ENCODE results near the gene CDKN2B-AS1. TPM values are rescaled to one million over a fixed set of nuclear protein-coding genes. Genes with fewer than 3 reads are reported as not detected.

Gene CDKN2B-AS1
- total and polyA plus RNA-seq, 5 donors from 2014 or later: 0.36 to 1.1 (median 0.99) TPM; not detected in 2

GRCh38 chr9:22010866-22011625 lies 16.5 kb downstream of the CDKN2B-AS1 start:
- Histone ChIP-seq H3K36me3 (ENCODE audit: control insufficient read depth, insufficient read depth, low read length) (no peaks in the 10 kb centered on the region), H3K4me1 (ENCODE audit: control insufficient read depth, insufficient read depth, low read length, poor library complexity, severe bottlenecking) (peaks cover 18% of the 10 kb centered on the region), H3K27me3 (ENCODE audit: control insufficient read depth, insufficient read depth, low read length) (peaks cover 28% of the 10 kb centered on the region), H3K9me3 (ENCODE audit: control insufficient read depth in 2 of 2, low read length in 2 of 2) (no peaks in the 10 kb centered on the region), H3K4me3 (ENCODE audit: low read depth, low read length) (no peak overlapping the region), H3K27ac (ENCODE audit: insufficient read depth, low read length, poor library complexity, severe bottlenecking) (no peak overlapping the region)
- peaks cover 5 to 27% (median 11%) of the 10 kb centered on the region in 4 donors for H3K4me1 Mint-ChIP-seq
- DNase-seq: peak in 1 of 3 donors; percentile 23
- H3K9me3 Mint-ChIP-seq: peaks cover 0 to 8% (median 0%) of the 10 kb centered on the region in 7 donors
- ATAC-seq (ENCODE audit: low read depth in 2 of 2): no peak
- H3K27me3 Mint-ChIP-seq: peaks cover 41% of the 10 kb centered on the region
- H3K4me3 Mint-ChIP-seq: no peak overlapping the region
- H3K36me3 Mint-ChIP-seq: no peaks in the 10 kb centered on the region
- no peak overlapping the region for H3K27ac Mint-ChIP-seq

GRCh38 chr9:22022396-22022795 lies 27.8 kb downstream of the CDKN2B-AS1 start:
- Histone ChIP-seq H3K4me3 (ENCODE audit: low read depth, low read length) (no peak overlapping the region), H3K27me3 (ENCODE audit: control insufficient read depth, insufficient read depth, low read length) (peaks cover 10% of the 10 kb centered on the region), H3K27ac (ENCODE audit: insufficient read depth, low read length, poor library complexity, severe bottlenecking) (no peak overlapping the region), H3K36me3 (ENCODE audit: control insufficient read depth, insufficient read depth, low read length) (no peaks in the 10 kb centered on the region), H3K9me3 (ENCODE audit: control insufficient read depth in 2 of 2, low read length in 2 of 2) (no peaks in the 10 kb centered on the region), H3K4me1 (ENCODE audit: control insufficient read depth, insufficient read depth, low read length, poor library complexity, severe bottlenecking) (no peaks in the 10 kb centered on the region)
- Mint-ChIP-seq H3K27ac (no peak overlapping the region), H3K4me3 (no peak overlapping the region), H3K36me3 (no peaks in the 10 kb centered on the region), H3K27me3 (peaks cover 20% of the 10 kb centered on the region), H3K9me3 (peaks cover 0 to 17% (median 5%) of the 10 kb centered on the region in 7 donors), H3K4me1 (no peaks in the 10 kb centered on the region)
- DNase-seq (no peak), ATAC-seq (ENCODE audit: low read depth in 2 of 2) (no peak)

- H3K9me3 ChIP-seq (ENCODE audit: control insufficient read depth in 2 of 2, low read length in 2 of 2): no peaks in the 10 kb centered on the region
- no peak for ATAC-seq (ENCODE audit: low read depth in 2 of 2)
Observed at GRCh38 chr9:22026696-22027095, 32.1 kb downstream of the CDKN2B-AS1 start.

GRCh38 chr9:22028394-22028793 lies 33.8 kb downstream of the CDKN2B-AS1 start:
- peaks cover 4% of the 10 kb centered on the region for H3K27me3 Mint-ChIP-seq
- DNase-seq (no peak), ATAC-seq (ENCODE audit: low read depth in 2 of 2) (no peak)
- peaks cover 4% of the 10 kb centered on the region for H3K36me3 Mint-ChIP-seq
- no peak overlapping the region for H3K27ac Mint-ChIP-seq
- H3K4me3 Mint-ChIP-seq: no peak overlapping the region
- peaks cover 0 to 2% (median 0%) of the 10 kb centered on the region in 4 donors for H3K4me1 Mint-ChIP-seq
- no peaks in the 10 kb centered on the region for H3K4me1 ChIP-seq (ENCODE audit: control insufficient read depth, insufficient read depth, low read length, poor library complexity, severe bottlenecking)
- H3K9me3 Mint-ChIP-seq: no peaks in the 10 kb centered on the region
- H3K27me3 ChIP-seq (ENCODE audit: control insufficient read depth, insufficient read depth, low read length): peaks cover 7% of the 10 kb centered on the region
- no peak overlapping the region for H3K27ac ChIP-seq (ENCODE audit: insufficient read depth, low read length, poor library complexity, severe bottlenecking)
- no peaks in the 10 kb centered on the region for H3K9me3 ChIP-seq (ENCODE audit: control insufficient read depth in 2 of 2, low read length in 2 of 2)
- no peaks in the 10 kb centered on the region for H3K36me3 ChIP-seq (ENCODE audit: control insufficient read depth, insufficient read depth, low read length)
- H3K4me3 ChIP-seq (ENCODE audit: low read depth, low read length): no peak overlapping the region

More at GRCh38 chr9:22026696-22027095, 32.1 kb downstream of the CDKN2B-AS1 start:
- H3K27ac ChIP-seq (ENCODE audit: insufficient read depth, low read length, poor library complexity, severe bottlenecking): no peak overlapping the region
- Mint-ChIP-seq H3K36me3 (no peaks in the 10 kb centered on the region), H3K27ac (no peak overlapping the region), H3K4me1 (peaks cover 0 to 2% (median 0%) of the 10 kb centered on the region in 4 donors), H3K4me3 (no peak overlapping the region), H3K9me3 (peaks cover 0 to 4% (median 2%) of the 10 kb centered on the region in 7 donors), H3K27me3 (peaks cover 12% of the 10 kb centered on the region)
- no peak for DNase-seq
- H3K4me1 ChIP-seq (ENCODE audit: control insufficient read depth, insufficient read depth, low read length, poor library complexity, severe bottlenecking): no peaks in the 10 kb centered on the region
- H3K4me3 ChIP-seq (ENCODE audit: low read depth, low read length): no peak overlapping the region
- no peaks in the 10 kb centered on the region for H3K36me3 ChIP-seq (ENCODE audit: control insufficient read depth, insufficient read depth, low read length)
- H3K27me3 ChIP-seq (ENCODE audit: control insufficient read depth, insufficient read depth, low read length): peaks cover 7% of the 10 kb centered on the region

DNA sequence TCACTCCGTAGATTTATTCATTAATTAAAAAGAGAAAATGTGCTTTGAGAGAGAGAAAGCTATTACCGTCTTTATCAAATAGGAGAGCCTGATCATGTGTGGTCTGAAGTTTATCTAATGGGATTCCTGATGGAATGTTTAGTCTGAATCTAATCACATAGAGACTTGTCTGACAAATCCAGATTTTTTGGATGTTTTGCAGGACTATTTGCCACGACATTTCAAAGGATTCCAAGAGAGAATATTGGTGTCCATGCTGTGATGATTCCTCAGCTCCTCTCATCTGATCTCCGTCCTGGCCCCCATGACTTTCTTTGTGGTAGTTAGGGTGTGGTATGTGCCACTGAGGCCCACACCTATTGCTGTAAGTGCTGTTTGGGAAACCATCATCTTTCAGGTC lies 34.6 kb downstream of the CDKN2B-AS1 start:
- Mint-ChIP-seq H3K27me3 (no peaks in the 10 kb centered on the region), H3K36me3 (peaks cover 4% of the 10 kb centered on the region), H3K4me3 (no peak overlapping the region), H3K27ac (no peak overlapping the region), H3K4me1 (peaks cover 0 to 2% (median 0%) of the 10 kb centered on the region in 4 donors), H3K9me3 (no peaks in the 10 kb centered on the region)
- Histone ChIP-seq H3K4me3 (ENCODE audit: low read depth, low read length) (no peak overlapping the region), H3K36me3 (ENCODE audit: control insufficient read depth, insufficient read depth, low read length) (no peaks in the 10 kb centered on the region), H3K9me3 (ENCODE audit: control insufficient read depth in 2 of 2, low read length in 2 of 2) (no peaks in the 10 kb centered on the region), H3K27me3 (ENCODE audit: control insufficient read depth, insufficient read depth, low read length) (peaks cover 5% of the 10 kb centered on the region), H3K27ac (ENCODE audit: insufficient read depth, low read length, poor library complexity, severe bottlenecking) (no peak overlapping the region), H3K4me1 (ENCODE audit: control insufficient read depth, insufficient read depth, low read length, poor library complexity, severe bottlenecking) (no peaks in the 10 kb centered on the region)
- no peak for ATAC-seq (ENCODE audit: low read depth in 2 of 2)
- no peak for DNase-seq

DNA sequence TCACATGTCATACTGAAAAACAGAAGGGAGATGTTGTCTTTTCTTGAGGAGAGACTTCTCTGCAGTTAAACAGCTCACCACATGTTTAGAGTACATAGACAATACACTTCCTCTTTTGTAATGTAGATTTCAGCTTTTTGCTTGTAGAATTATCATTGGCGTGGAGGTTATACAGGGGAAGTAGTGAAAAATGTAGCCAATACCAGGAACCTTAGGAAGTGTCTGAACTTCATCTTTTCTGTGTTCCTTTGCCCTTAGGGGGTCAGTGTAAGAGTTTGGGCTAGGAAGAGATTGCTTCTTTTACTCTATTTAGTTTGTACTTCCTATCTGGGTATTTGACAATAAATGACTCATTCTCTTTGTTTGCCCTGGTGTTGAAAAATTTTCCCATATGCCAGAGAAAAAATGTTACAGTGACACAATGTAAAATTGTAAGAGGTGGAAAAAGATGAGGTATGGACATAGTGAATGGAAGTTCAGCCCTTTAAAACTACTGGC lies 35.6 kb downstream of the CDKN2B-AS1 start:
- Histone ChIP-seq H3K4me1 (ENCODE audit: control insufficient read depth, insufficient read depth, low read length, poor library complexity, severe bottlenecking) (no peaks in the 10 kb centered on the region), H3K4me3 (ENCODE audit: low read depth, low read length) (no peak overlapping the region), H3K27ac (ENCODE audit: insufficient read depth, low read length, poor library complexity, severe bottlenecking) (no peak overlapping the region), H3K27me3 (ENCODE audit: control insufficient read depth, insufficient read depth, low read length) (peaks cover 2% of the 10 kb centered on the region), H3K9me3 (ENCODE audit: control insufficient read depth in 2 of 2, low read length in 2 of 2) (no peaks in the 10 kb centered on the region), H3K36me3 (ENCODE audit: control insufficient read depth, insufficient read depth, low read length) (no peaks in the 10 kb centered on the region)
- no peak for ATAC-seq (ENCODE audit: low read depth in 2 of 2)
- peak in 1 of 3 donors; percentile 45 for DNase-seq
- Mint-ChIP-seq H3K4me3 (no peak overlapping the region), H3K36me3 (peaks cover 4% of the 10 kb centered on the region), H3K27ac (no peak overlapping the region), H3K9me3 (no peaks in the 10 kb centered on the region), H3K4me1 (peaks cover 0 to 6% (median 2%) of the 10 kb centered on the region in 4 donors), H3K27me3 (no peaks in the 10 kb centered on the region)

- no peak overlapping the region for H3K4me3 Mint-ChIP-seq
- H3K36me3 Mint-ChIP-seq: peaks cover 4% of the 10 kb centered on the region
- Histone ChIP-seq H3K9me3 (ENCODE audit: control insufficient read depth in 2 of 2, low read length in 2 of 2) (no peaks in the 10 kb centered on the region), H3K27me3 (ENCODE audit: control insufficient read depth, insufficient read depth, low read length) (no peaks in the 10 kb centered on the region), H3K27ac (ENCODE audit: insufficient read depth, low read length, poor library complexity, severe bottlenecking) (no peak overlapping the region), H3K36me3 (ENCODE audit: control insufficient read depth, insufficient read depth, low read length) (no peaks in the 10 kb centered on the region), H3K4me3 (ENCODE audit: low read depth, low read length) (no peak overlapping the region), H3K4me1 (ENCODE audit: control insufficient read depth, insufficient read depth, low read length, poor library complexity, severe bottlenecking) (no peaks in the 10 kb centered on the region)
- no peaks in the 10 kb centered on the region for H3K27me3 Mint-ChIP-seq
- no peak overlapping the region for H3K27ac Mint-ChIP-seq
- no peak for DNase-seq
- no peaks in the 10 kb centered on the region for H3K9me3 Mint-ChIP-seq
- no peak for ATAC-seq (ENCODE audit: low read depth in 2 of 2)
- H3K4me1 Mint-ChIP-seq: peaks cover 0 to 11% (median 2%) of the 10 kb centered on the region in 4 donors
Observed at GRCh38 chr9:22031655-22032411, 37.2 kb downstream of the CDKN2B-AS1 start.
